PC-3 (cell line): ENCODE results near the gene PIGA. TPM values are rescaled to one million over a fixed set of nuclear protein-coding genes. Genes with fewer than 3 reads are reported as not detected.

Source experiments
- ATAC-seq: fragments of 200-7000 bp; cut with Tn5 transposase; 2 replicates; pipeline ENCODE4 v1.9.1; 2020; ENCODE audit warnings: mild to moderate bottlenecking, moderate library complexity
- BruUV-seq: library from RNA; stranded (reverse); fragments of 400-500 nt; replicated peaks from 2 replicates; lab custom pipeline; 2021; lab: Mats Ljungman, UMichigan
- CTCF ChIA-PET: fragments of 300-600 bp; sonication (Branson Sonifier 250); formaldehyde crosslinking; loops from one replicate; lab custom pipeline; 2022; ENCODE audit warnings: antibody characterized with exemption; lab: Charles Lee
- POLR2A ChIA-PET: fragments of 300-600 bp; sonication (Branson Sonifier 250); formaldehyde crosslinking; loops from one replicate; lab custom pipeline; 2022; ENCODE audit warnings: antibody characterized with exemption; ENCODE audit not compliant: unreplicated experiment; lab: Charles Lee
- DNase-seq: peaks from one replicate; pipeline ENCODE4 v3.0.0-alpha.2; 2015
- H2AFZ ChIP-seq: fragments of 300-600 bp; sonication (generic); 2 replicates; pipeline ENCODE4 v1.6.0; 2016; ENCODE audit warnings: antibody characterized with exemption, low read length
- H3F3A ChIP-seq: fragments of 300-600 bp; sonication (generic); one replicate; pipeline ENCODE4 v1.6.0; 2017; ENCODE audit warnings: antibody characterized with exemption, low read length, control low read depth, mild to moderate bottlenecking; ENCODE audit not compliant: unreplicated experiment
- H3K27ac ChIP-seq: fragments of 300-600 bp; sonication (generic); 2 replicates; pipeline ENCODE4 v1.5.1; 2016; ENCODE audit warnings: mild to moderate bottlenecking, low read length
- H3K27me3 ChIP-seq: fragments of 300-600 bp; sonication (generic); 2 replicates; pipeline ENCODE4 v1.6.1; 2016; ENCODE audit warnings: low read length, mixed read lengths
- H3K36me3 ChIP-seq: fragments of 300-600 bp; sonication (generic); 2 replicates; pipeline ENCODE4 v1.6.1; 2016; ENCODE audit warnings: low read depth, mixed run types, low read length, mixed read lengths
- H3K4me1 ChIP-seq: fragments of 300-600 bp; sonication (generic); 2 replicates; pipeline ENCODE4 v1.5.1; 2016; ENCODE audit warnings: low read length; ENCODE audit not compliant: insufficient read depth
- H3K4me2 ChIP-seq: fragments of 300-600 bp; sonication (generic); 2 replicates; pipeline ENCODE4 v1.6.0; 2016; ENCODE audit warnings: low read length
- H3K4me3 ChIP-seq: fragments of 300-600 bp; sonication (generic); 2 replicates; pipeline ENCODE4 v1.5.1; 2016; ENCODE audit warnings: mild to moderate bottlenecking, low read length, mixed read lengths
- H3K79me2 ChIP-seq: fragments of 300-600 bp; sonication (generic); 2 replicates; pipeline ENCODE4 v1.6.1; 2017; ENCODE audit warnings: low read length, mixed read lengths
- H3K9ac ChIP-seq: fragments of 300-600 bp; sonication (generic); 2 replicates; pipeline ENCODE4 v1.6.0; 2016; ENCODE audit warnings: mild to moderate bottlenecking, low read length
- H3K9me2 ChIP-seq: fragments of 300-600 bp; sonication (generic); replicated peaks from 2 replicates; pipeline ENCODE4 v1.6.1; 2016; ENCODE audit warnings: mixed run types, low read length, mixed read lengths
- H3K9me3 ChIP-seq: fragments of 300-600 bp; sonication (generic); 2 replicates; pipeline ENCODE4 v1.6.1; 2016; ENCODE audit warnings: low read length, mixed read lengths
- H4K20me1 ChIP-seq: fragments of 300-600 bp; sonication (generic); 2 replicates; pipeline ENCODE4 v1.6.1; 2016; ENCODE audit warnings: low read length, mixed read lengths
- EZH2 ChIP-seq: fragments of 300-600 bp; sonication (generic); IDR thresholded peaks from one replicate; pipeline ENCODE4 v1.6.1; 2017; ENCODE audit warnings: antibody characterized with exemption, mild to moderate bottlenecking, low read length; ENCODE audit not compliant: unreplicated experiment
- EZH2phosphoT487 ChIP-seq: fragments of 300-600 bp; sonication (generic); IDR thresholded peaks from 2 replicates; pipeline ENCODE4 v1.6.1; 2018; ENCODE audit warnings: mild to moderate bottlenecking, antibody characterized with exemption, low read length, borderline replicate concordance
- intact Hi-C: fragments of 100-400 bp; cut with micrococcal nuclease; formaldehyde crosslinking; loops from 2 replicates; pipeline ENCODE4 v1.9.0; 2023
- total RNA-seq: library from RNA; depleted of rRNA; stranded (reverse); fragments of >200 nt; gene quantifications from 2 replicates; pipeline ENCODE4 v1.2.3, GENCODE V29; 2014
- TF ChIP-seq, protein P1 (sequence below): fragments of 300-600 bp; sonication (generic); conservative IDR thresholded peaks from 2 replicates; pipeline ENCODE4 v1.5.1; 2017; ENCODE audit warnings: antibody characterized with exemption, low read depth, mild to moderate bottlenecking, low read length

The PIGA gene
- total RNA-seq, 1 experiment from 2014 or later = 17.9 TPM

DNA sequence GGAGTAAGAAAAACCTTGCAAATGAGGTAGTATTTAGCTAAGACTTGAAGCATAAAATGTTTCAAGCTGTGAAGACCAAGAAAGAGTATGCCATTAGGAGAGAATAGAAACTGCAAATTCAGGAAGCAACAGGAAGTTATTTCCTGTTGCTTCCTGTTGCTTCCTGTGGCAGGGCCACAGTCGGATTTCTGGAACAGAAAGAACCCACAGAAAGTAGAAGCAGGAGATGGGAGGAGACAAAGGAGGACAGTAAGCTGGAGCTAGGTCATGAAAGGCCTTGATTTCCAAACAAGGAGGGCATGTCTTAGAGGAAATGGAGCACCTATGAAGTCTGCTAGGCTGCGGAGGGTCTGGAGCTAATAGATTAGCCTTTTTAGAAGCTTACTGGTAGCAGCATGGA is 37.1 kb downstream of the PIGA start:
- Histone ChIP-seq H3K9me2 (no peaks in the 10 kb centered on the region), H3K27ac (no peak overlapping the region), H3K36me3 (no peaks in the 10 kb centered on the region), H3F3A (no peaks in the 10 kb centered on the region), H3K9me3 (no peaks in the 10 kb centered on the region), H2AFZ (peak overlapping the region; percentile 48; the same call in 1 of the 2 replicates), H3K4me3 (no peak overlapping the region), H3K27me3 (no peaks in the 10 kb centered on the region), H3K79me2 (no peaks in the 10 kb centered on the region), H3K4me1 (peaks cover 4% of the 10 kb centered on the region), H3K4me2 (no peak overlapping the region), H4K20me1 (no peaks in the 10 kb centered on the region), H3K9ac (no peak overlapping the region)
- ATAC-seq = no peak
- TF ChIP-seq, protein P1, sequence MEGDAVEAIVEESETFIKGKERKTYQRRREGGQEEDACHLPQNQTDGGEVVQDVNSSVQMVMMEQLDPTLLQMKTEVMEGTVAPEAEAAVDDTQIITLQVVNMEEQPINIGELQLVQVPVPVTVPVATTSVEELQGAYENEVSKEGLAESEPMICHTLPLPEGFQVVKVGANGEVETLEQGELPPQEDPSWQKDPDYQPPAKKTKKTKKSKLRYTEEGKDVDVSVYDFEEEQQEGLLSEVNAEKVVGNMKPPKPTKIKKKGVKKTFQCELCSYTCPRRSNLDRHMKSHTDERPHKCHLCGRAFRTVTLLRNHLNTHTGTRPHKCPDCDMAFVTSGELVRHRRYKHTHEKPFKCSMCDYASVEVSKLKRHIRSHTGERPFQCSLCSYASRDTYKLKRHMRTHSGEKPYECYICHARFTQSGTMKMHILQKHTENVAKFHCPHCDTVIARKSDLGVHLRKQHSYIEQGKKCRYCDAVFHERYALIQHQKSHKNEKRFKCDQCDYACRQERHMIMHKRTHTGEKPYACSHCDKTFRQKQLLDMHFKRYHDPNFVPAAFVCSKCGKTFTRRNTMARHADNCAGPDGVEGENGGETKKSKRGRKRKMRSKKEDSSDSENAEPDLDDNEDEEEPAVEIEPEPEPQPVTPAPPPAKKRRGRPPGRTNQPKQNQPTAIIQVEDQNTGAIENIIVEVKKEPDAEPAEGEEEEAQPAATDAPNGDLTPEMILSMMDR = no peak
- TF ChIP-seq EZH2phosphoT487 (no peak), EZH2 (no peak)
- BruUV-seq = no TSS peak
- DNase-seq = no peak
- ChIA-PET POLR2A (no interaction called here), CTCF (no interaction called here)
- intact Hi-C loops = no loop called here

DNA sequence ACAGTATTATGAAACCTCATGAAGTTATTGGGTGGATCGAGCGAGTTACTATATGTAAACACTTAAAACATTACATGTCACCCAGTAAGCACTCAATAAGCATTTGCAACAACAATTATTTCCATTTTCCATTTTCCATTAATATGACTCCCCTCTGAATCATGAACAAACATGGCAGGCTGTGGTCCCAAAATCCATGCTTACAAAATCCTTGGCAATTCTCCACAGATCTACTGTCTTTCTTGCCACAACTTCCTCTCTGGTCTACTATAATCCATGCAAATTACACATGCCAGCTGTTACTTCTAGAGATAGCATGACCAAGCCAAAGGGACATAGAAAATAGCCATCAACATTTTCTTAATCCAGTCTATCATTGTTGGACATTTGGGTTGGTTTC is 41.9 kb downstream of the PIGA start:
- H3K36me3 ChIP-seq = no peaks in the 10 kb centered on the region
- no peaks in the 10 kb centered on the region for H3K79me2 ChIP-seq
- H3K27me3 ChIP-seq = no peaks in the 10 kb centered on the region
- ATAC-seq (peak; percentile 73), DNase-seq (peak; percentile 86)
- peaks cover 24% of the 10 kb centered on the region for H3K4me1 ChIP-seq
- peak overlapping the region; percentile 99 for H3K27ac ChIP-seq
- POLR2A ChIA-PET = no interaction called here
- H3K4me3 ChIP-seq = peak overlapping the region; percentile 43; the same call in 1 of the 2 replicates
- intact Hi-C loops = loop anchor here (1.0 kb wide), 1 partner anchor 24 kb away; no protein-coding TSS in a partner anchor
- no peaks in the 10 kb centered on the region for H3K9me2 ChIP-seq
- H3K9ac ChIP-seq = peak overlapping the region; percentile 78
- peak overlapping the region; percentile 78 for H3K4me2 ChIP-seq
- no peaks in the 10 kb centered on the region for H4K20me1 ChIP-seq
- CTCF ChIA-PET = no interaction called here
- peak overlapping the region; percentile 46 for H2AFZ ChIP-seq
- no peaks in the 10 kb centered on the region for H3F3A ChIP-seq
- no peaks in the 10 kb centered on the region for H3K9me3 ChIP-seq
- TF ChIP-seq EZH2 (no peak), EZH2phosphoT487 (no peak)
- TF ChIP-seq, protein P1 = no peak
- no TSS peak for BruUV-seq

DNA sequence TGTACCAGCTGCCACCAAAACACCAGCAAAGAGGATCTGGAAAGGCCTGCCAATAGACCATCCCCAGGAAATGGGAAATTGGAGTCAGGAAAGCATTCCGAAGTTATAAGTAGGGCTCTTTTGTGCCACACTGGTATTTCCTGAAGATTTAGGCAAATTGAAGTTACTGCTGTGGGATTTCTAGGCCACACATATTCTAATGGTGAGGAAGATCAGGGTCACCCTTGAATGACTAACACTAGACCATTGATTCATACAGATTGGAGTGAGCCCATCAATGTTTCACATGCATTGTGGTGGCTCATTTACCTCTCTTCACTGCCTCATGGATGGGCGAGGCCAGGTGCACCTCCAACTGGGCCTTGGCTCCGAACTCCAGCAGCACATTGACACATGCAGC is 42.5 kb downstream of the PIGA start:
- intact Hi-C loops = loop anchor here (1.0 kb wide), 1 partner anchor 24 kb away; no protein-coding TSS in a partner anchor
- TF ChIP-seq, protein P1 = no peak
- TF ChIP-seq EZH2 (no peak), EZH2phosphoT487 (no peak)
- peak; percentile 64 for DNase-seq

More for the DNA sequence above, 42.5 kb downstream of the PIGA start:
- Histone ChIP-seq H3K9me2 (no peaks in the 10 kb centered on the region), H3K9ac (peak overlapping the region; percentile 78), H3F3A (no peaks in the 10 kb centered on the region), H3K79me2 (no peaks in the 10 kb centered on the region), H3K4me3 (peak overlapping the region; percentile 43), H3K36me3 (no peaks in the 10 kb centered on the region), H3K4me2 (peak overlapping the region; percentile 78), H3K4me1 (peaks cover 24% of the 10 kb centered on the region), H4K20me1 (no peaks in the 10 kb centered on the region), H3K27me3 (no peaks in the 10 kb centered on the region), H3K9me3 (no peaks in the 10 kb centered on the region), H3K27ac (peak overlapping the region; percentile 99), H2AFZ (peak overlapping the region; percentile 46)
- ChIA-PET CTCF (no interaction called here), POLR2A (no interaction called here)
- BruUV-seq = no TSS peak
- peak; percentile 50 for ATAC-seq
